Osteoblast (primary cell): ENCODE results near the gene DDO. TPM values are rescaled to one million over a fixed set of nuclear protein-coding genes. Genes with fewer than 3 reads are reported as not detected.

Experiments used
- DNase-seq: peaks from one replicate; pipeline ENCODE4 v3.0.0; 2011; ENCODE audit warnings: low spot score, mixed read lengths; ENCODE audit not compliant: insufficient read length; ENCODE audit errors: missing footprints
- H2AFZ ChIP-seq: 2 replicates; pipeline ENCODE4 v1.6.0; 2011; ENCODE audit warnings: mild to moderate bottlenecking, low read length
- H3K27ac ChIP-seq: 2 replicates; pipeline ENCODE4 v1.5.1; 2011; ENCODE audit warnings: mild to moderate bottlenecking, low read depth, low read length, moderate library complexity
- H3K27me3 ChIP-seq: 2 replicates; pipeline ENCODE4 v1.6.0; 2012; ENCODE audit warnings: mild to moderate bottlenecking, control low read depth, inconsistent platforms, low read length, moderate library complexity; ENCODE audit not compliant: insufficient read depth
- H3K36me3 ChIP-seq: 2 replicates; pipeline ENCODE4 v1.5.1; 2011; ENCODE audit warnings: mild to moderate bottlenecking, low read length, control low read depth, moderate library complexity; ENCODE audit not compliant: insufficient read depth
- H3K4me1 ChIP-seq: 2 replicates; pipeline ENCODE4 v1.5.1; 2011; ENCODE audit warnings: mild to moderate bottlenecking, low read length, control low read depth, moderate library complexity; ENCODE audit not compliant: insufficient read depth
- H3K4me2 ChIP-seq: 2 replicates; pipeline ENCODE4 v1.6.0; 2011; ENCODE audit warnings: mild to moderate bottlenecking, low read length; ENCODE audit not compliant: insufficient read depth
- H3K4me3 ChIP-seq: fragments of 200-600 bp; sonication (generic); 3 replicates; pipeline ENCODE4 v1.5.1; 2012; ENCODE audit warnings: mild to moderate bottlenecking, low read length, inconsistent platforms; ENCODE audit not compliant: insufficient read depth
- H3K79me2 ChIP-seq: 2 replicates; pipeline ENCODE4 v1.6.0; 2012; ENCODE audit warnings: mild to moderate bottlenecking, low read length, control low read depth, inconsistent platforms; ENCODE audit not compliant: insufficient read depth
- H3K9me3 ChIP-seq: 2 replicates; pipeline ENCODE4 v1.5.1; 2011; ENCODE audit warnings: low read depth, low read length, control low read depth
- H4K20me1 ChIP-seq: 2 replicates; pipeline ENCODE4 v1.6.0; 2012; ENCODE audit warnings: mild to moderate bottlenecking, low read length, control low read depth; ENCODE audit not compliant: insufficient read depth
- CTCF ChIP-seq: IDR thresholded peaks from 2 replicates; pipeline ENCODE4 v1.5.1; 2011; ENCODE audit warnings: mild to moderate bottlenecking, low read depth, low read length, moderate library complexity; ENCODE audit errors: extremely low read depth
- total RNA-seq: library from RNA; depleted of rRNA; stranded (reverse); fragments of >200 nt; gene quantifications from 2 replicates; pipeline ENCODE4 v1.2.3, GENCODE V29; 2012

DDO gene
- total RNA-seq, 1 donor, result 3.6 TPM

DNA sequence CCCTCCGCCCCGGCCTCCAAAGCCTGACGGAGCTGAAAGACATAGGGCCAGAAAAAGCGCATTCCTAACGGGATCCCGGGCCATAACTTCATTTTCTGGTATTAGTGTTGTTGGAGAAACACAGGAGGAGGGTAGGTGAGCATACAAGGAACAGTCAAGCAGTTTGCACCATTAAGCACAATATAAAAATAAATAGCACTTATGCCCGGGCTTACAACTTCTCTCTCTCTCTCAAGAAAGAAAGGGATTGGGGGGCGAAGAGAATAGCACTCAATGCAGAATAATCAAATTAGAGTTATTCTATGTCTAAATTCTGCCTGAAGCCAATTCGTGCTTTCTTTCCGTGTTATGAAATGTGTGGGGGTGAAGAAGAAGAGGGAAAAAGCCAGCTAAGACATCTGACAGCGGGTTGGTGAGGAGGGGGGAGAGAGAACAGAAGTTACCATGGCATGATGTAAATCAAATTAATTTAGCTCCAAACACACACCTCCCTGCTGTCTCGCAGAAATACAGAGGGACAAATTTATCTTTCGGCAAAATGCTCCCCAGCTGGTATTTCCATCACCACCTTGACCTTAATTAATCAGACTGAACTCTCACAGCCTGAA is 56.7 kb downstream of the DDO start:
- no peak overlapping the region for H3K27ac ChIP-seq
- H3K4me2 ChIP-seq, result no peak overlapping the region
- H2AFZ ChIP-seq, result no peak overlapping the region
- no peak for DNase-seq
- H3K27me3 ChIP-seq, result peaks cover 63% of the 10 kb centered on the region
- no peaks in the 10 kb centered on the region for H4K20me1 ChIP-seq
- no peaks in the 10 kb centered on the region for H3K36me3 ChIP-seq
- peak overlapping the region; percentile 46 for H3K4me3 ChIP-seq
- no peaks in the 10 kb centered on the region for H3K79me2 ChIP-seq
- TF ChIP-seq CTCF, result no peak
- no peaks in the 10 kb centered on the region for H3K4me1 ChIP-seq
- H3K9me3 ChIP-seq, result no peaks in the 10 kb centered on the region

GRCh38 chr6:110357664-110358552 is 57.5 kb downstream of the DDO start, which contains the start of gene METTL24:
Gene METTL24 (minus strand): TSS chr6:110358349. CDS start chr6:110358272, 77 bp downstream.
- Histone ChIP-seq H2AFZ (peak within 1 kb of the TSS; percentile 70), H3K9me3 (no peaks in the 10 kb centered on the region), H3K79me2 (no peaks in the 10 kb centered on the region), H3K4me3 (peak within 1 kb of the TSS; percentile 46), H3K4me1 (no peaks in the 10 kb centered on the region), H3K36me3 (no peaks in the 10 kb centered on the region), H3K27me3 (peaks cover 63% of the 10 kb centered on the region), H3K27ac (no peak within 1 kb of the TSS), H3K4me2 (peak within 1 kb of the TSS; percentile 57), H4K20me1 (no peaks in the 10 kb centered on the region)
- no peak for TF ChIP-seq CTCF
- DNase-seq, result peak; percentile 76

- Histone ChIP-seq H3K4me1 (no peaks in the 10 kb centered on the region), H3K4me3 (peak overlapping the region; percentile 40), H3K27me3 (peaks cover 56% of the 10 kb centered on the region), H2AFZ (peak overlapping the region; percentile 70), H3K27ac (no peak overlapping the region), H3K36me3 (no peaks in the 10 kb centered on the region), H4K20me1 (no peaks in the 10 kb centered on the region), H3K9me3 (no peaks in the 10 kb centered on the region), H3K4me2 (peak overlapping the region; percentile 57), H3K79me2 (no peaks in the 10 kb centered on the region)
- TF ChIP-seq CTCF, result no peak
- peak; percentile 68 for DNase-seq
These were observed 58.1 kb downstream of the DDO start for GRCh38 chr6:110357298-110357663.

DNA sequence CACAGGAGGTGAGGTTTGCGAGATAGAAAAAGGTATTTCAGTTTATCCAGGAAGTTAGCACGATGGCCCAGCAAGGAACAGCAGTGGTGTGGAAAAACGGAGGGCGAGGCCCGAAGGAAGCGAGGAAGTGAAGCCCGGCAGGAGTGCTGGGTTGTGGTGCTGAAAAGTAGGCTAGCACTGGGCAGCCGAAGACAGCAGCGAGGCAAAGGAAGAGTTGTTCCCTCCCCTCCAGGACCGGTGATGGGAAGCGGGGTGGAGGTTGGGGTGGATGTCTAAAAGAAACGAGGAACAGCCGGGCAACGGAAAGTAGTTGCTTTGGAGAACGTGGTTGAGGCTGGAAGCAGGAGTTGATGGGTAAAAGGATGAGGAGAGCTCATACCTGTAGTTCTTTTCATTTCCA is 58.6 kb downstream of the DDO start:
- no peak for TF ChIP-seq CTCF
- H2AFZ ChIP-seq, result no peak overlapping the region
- H3K27ac ChIP-seq, result no peak overlapping the region
- H3K79me2 ChIP-seq, result no peaks in the 10 kb centered on the region
- DNase-seq, result no peak
- H3K36me3 ChIP-seq, result no peaks in the 10 kb centered on the region
- no peaks in the 10 kb centered on the region for H3K4me1 ChIP-seq
- H3K4me2 ChIP-seq, result no peak overlapping the region
- H3K9me3 ChIP-seq, result no peaks in the 10 kb centered on the region
- H3K27me3 ChIP-seq, result peaks cover 54% of the 10 kb centered on the region
- no peak overlapping the region for H3K4me3 ChIP-seq
- no peaks in the 10 kb centered on the region for H4K20me1 ChIP-seq
